Esophagus squamous epithelium (tissue), 4 donors: ENCODE data around the gene XIAP.
"Not testable (repeated sequence)": the region's sequence is repeated elsewhere in the genome, so short reads cannot be mapped to it uniquely, and the experiment has no call there.

Experiments used
- POLR2A ChIP-seq, 4 donors: fragments of 450-650 bp; IDR thresholded peaks; one replicate each; pipeline ENCODE4 v1.6.1; 2017; ENCODE audit warnings: antibody characterized with exemption in 4 of 4, mild to moderate bottlenecking in 4 of 4, moderate library complexity in 3 of 4
- TF ChIP-seq, protein P1 (sequence below), 6 experiments: fragments of 450-650 bp in 4 of 6; fragments of 200-600 bp in 2 of 6; sonication (generic) in 2 of 6; IDR thresholded peaks; one replicate each; pipeline ENCODE4 v1.5.1; 2016 to 2019; ENCODE audit warnings: antibody characterized with exemption in 6 of 6, mild to moderate bottlenecking in 4 of 6, moderate library complexity in 4 of 6

DNA sequence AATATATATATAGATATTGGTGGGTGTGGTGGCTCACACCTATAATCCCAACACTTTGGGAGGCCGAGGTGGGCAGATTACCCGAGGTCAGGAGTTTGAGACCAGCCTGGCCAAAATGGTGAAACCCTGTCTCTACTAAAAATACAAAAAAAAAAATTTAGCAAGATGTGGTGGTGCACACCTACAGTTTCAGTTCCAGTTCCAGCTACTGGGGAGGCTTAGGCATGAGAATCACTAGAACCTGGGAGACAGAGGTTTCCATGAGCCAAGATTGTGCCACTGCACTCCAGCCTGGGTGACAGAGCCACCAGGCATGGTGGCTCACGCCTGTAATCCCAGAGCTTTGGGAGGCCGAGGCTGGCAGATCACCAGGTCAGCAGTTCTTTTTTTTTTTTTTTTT is 14.7 kb upstream of the XIAP start:
- TF ChIP-seq, protein P1, sequence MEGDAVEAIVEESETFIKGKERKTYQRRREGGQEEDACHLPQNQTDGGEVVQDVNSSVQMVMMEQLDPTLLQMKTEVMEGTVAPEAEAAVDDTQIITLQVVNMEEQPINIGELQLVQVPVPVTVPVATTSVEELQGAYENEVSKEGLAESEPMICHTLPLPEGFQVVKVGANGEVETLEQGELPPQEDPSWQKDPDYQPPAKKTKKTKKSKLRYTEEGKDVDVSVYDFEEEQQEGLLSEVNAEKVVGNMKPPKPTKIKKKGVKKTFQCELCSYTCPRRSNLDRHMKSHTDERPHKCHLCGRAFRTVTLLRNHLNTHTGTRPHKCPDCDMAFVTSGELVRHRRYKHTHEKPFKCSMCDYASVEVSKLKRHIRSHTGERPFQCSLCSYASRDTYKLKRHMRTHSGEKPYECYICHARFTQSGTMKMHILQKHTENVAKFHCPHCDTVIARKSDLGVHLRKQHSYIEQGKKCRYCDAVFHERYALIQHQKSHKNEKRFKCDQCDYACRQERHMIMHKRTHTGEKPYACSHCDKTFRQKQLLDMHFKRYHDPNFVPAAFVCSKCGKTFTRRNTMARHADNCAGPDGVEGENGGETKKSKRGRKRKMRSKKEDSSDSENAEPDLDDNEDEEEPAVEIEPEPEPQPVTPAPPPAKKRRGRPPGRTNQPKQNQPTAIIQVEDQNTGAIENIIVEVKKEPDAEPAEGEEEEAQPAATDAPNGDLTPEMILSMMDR (IDR thresholded peaks at IDR 0.05), result not testable (repeated sequence)
- not testable (repeated sequence) for TF ChIP-seq POLR2A (IDR thresholded peaks at IDR 0.05)
